K562 (cell line): ENCODE data around the gene PPP1CA. TPM values are rescaled to one million over a fixed set of nuclear protein-coding genes. Genes with fewer than 3 reads are reported as not detected.
A peak's percentile ranks its signal among the peaks of the same experiment; 100 is the strongest.

Source experiments
- ATAC-seq: fragments of 200-7000 bp; cut with Tn5 transposase; 3 replicates; pipeline ENCODE4 v1.9.1; 2020; ENCODE audit warnings: moderate library complexity
- BruUV-seq: library from RNA; stranded (reverse); fragments of 400-500 nt; replicated peaks from 2 replicates; lab custom pipeline; 2021; lab: Mats Ljungman, UMichigan
- CTCF ChIA-PET: fragments of 300-600 bp; formaldehyde crosslinking; extraction: SDS; loops from one replicate; lab custom pipeline; 2021; ENCODE audit warnings: low intra/inter-chr PET ratio; lab: Yijun Ruan, JAX
- POLR2A ChIA-PET: fragments of 300-600, 350-650 bp; sonication (Branson Sonifier 250); formaldehyde crosslinking; extraction: SDS; loops from one replicate; lab custom pipeline; 2021; ENCODE audit warnings: antibody characterized with exemption, inconsistent platforms; lab: Yijun Ruan, JAX
- DNase-seq, 4 experiments: peaks; one replicate each; pipeline versions ENCODE4 v3.0.0 to v3.0.0-alpha.2; 2011 to 2018; ENCODE audit warnings: low spot score in 3 of 4, mixed read lengths in 3 of 4; ENCODE audit errors: extremely low read depth in 1 of 4
- FAIRE-seq: peaks from 2 replicates; lab custom pipeline; 2011; peaks lifted over from hg19 to GRCh38; lab: Jason Lieb, UNC
- H2AFZ ChIP-seq: 2 replicates; pipeline ENCODE4 v1.6.0; 2011; ENCODE audit warnings: low read depth, low read length, control low read depth, inconsistent platforms
- H3K27ac ChIP-seq: fragments of 200-600 bp; 3 replicates; pipeline ENCODE4 v1.8.0; 2011; ENCODE audit warnings: low read depth, mild to moderate bottlenecking, control low read depth, inconsistent platforms, low read length, moderate library complexity, mixed read lengths; ENCODE audit errors: extremely low read depth
- H3K27me3 ChIP-seq, 2 experiments: fragments of 300-600 bp in 1 of 2; 2 replicates in 1 of 2; 3 replicates in 1 of 2; pipeline versions ENCODE4 v1.6.0 to v1.8.0; 2011; ENCODE audit warnings: inconsistent platforms in 2 of 2, low read length in 2 of 2, mild to moderate bottlenecking in 1 of 2, mixed read lengths in 1 of 2, moderate library complexity in 1 of 2; ENCODE audit not compliant: control insufficient read depth in 2 of 2, insufficient read depth in 2 of 2
- H3K36me3 ChIP-seq: fragments of 300-600 bp; 3 replicates; pipeline ENCODE4 v1.8.0; 2011; ENCODE audit warnings: mild to moderate bottlenecking, low read length, inconsistent platforms; ENCODE audit not compliant: control insufficient read depth, insufficient read depth
- H3K4me1 ChIP-seq, 2 experiments: fragments of 200-600 bp in 1 of 2; replicated peaks in 1 of 2; 2 replicates in 1 of 2; 3 replicates in 1 of 2; pipeline versions ENCODE4 v1.5.1 to v1.8.0; 2011; ENCODE audit warnings: inconsistent platforms in 2 of 2, low read length in 2 of 2, mild to moderate bottlenecking in 1 of 2, mixed read lengths in 1 of 2, moderate library complexity in 1 of 2; ENCODE audit not compliant: control insufficient read depth in 2 of 2, insufficient read depth in 2 of 2
- H3K4me2 ChIP-seq: 2 replicates; pipeline ENCODE4 v1.6.1; 2011; ENCODE audit warnings: low read length, control low read depth, inconsistent platforms, mixed read lengths; ENCODE audit not compliant: insufficient read depth
- H3K4me3 ChIP-seq: fragments of 200-600 bp; sonication (generic), shearing (Covaris generic); 2 replicates; pipeline ENCODE4 v1.5.1; 2016; ENCODE audit warnings: control low read depth, inconsistent platforms
- H3K79me2 ChIP-seq: fragments of 200-600 bp; 3 replicates; pipeline ENCODE4 v1.8.0; 2011; ENCODE audit warnings: low read length, inconsistent platforms; ENCODE audit not compliant: control insufficient read depth, insufficient read depth
- H3K9ac ChIP-seq, 2 experiments: 2 replicates each; pipeline versions ENCODE4 v1.6.0 to v1.6.1; 2011; ENCODE audit warnings: low read depth in 2 of 2, low read length in 2 of 2, control low read depth in 1 of 2, inconsistent platforms in 1 of 2, mild to moderate bottlenecking in 1 of 2, mixed read lengths in 1 of 2; ENCODE audit not compliant: insufficient read depth in 1 of 2
- H3K9me1 ChIP-seq: one replicate; pipeline ENCODE4 v1.6.0; 2011; ENCODE audit warnings: inconsistent platforms, mild to moderate bottlenecking, low read length, moderate library complexity; ENCODE audit not compliant: control insufficient read depth, insufficient read depth
- H3K9me3 ChIP-seq: replicated peaks from 2 replicates; pipeline ENCODE4 v1.5.1; 2011; ENCODE audit warnings: low read depth, low read length, inconsistent platforms; ENCODE audit not compliant: control insufficient read depth, insufficient read depth
- H4K20me1 ChIP-seq: replicated peaks from 2 replicates; pipeline ENCODE4 v1.6.1; 2011; ENCODE audit warnings: low read length, inconsistent platforms, mixed read lengths; ENCODE audit not compliant: control insufficient read depth, insufficient read depth
- BMI1 ChIP-seq: fragments of 150-350 bp; IDR thresholded peaks from 2 replicates; pipeline ENCODE4 v1.6.1; 2014; ENCODE audit warnings: low read length
- CHD1 ChIP-seq: fragments of 200-600 bp; sonication (generic); IDR thresholded peaks from one replicate; pipeline ENCODE4 v1.6.1; 2012; ENCODE audit warnings: mild to moderate bottlenecking, moderate library complexity, low read length, inconsistent platforms
- EP300 ChIP-seq: IDR thresholded peaks from 2 replicates; pipeline ENCODE4 v1.6.1; 2012; ENCODE audit warnings: low read length, improper control_type of control experiment
- FOXA3 ChIP-seq, 2 experiments: fragments of 450-650 bp in 1 of 2; sonication (generic) in 1 of 2; formaldehyde crosslinking; IDR thresholded peaks in 1 of 2; conservative IDR thresholded peaks in 1 of 2; 2 replicates each; pipeline versions ENCODE4 v1.4.0 to v1.8.0; 2020 to 2022; ENCODE audit warnings: mild to moderate bottlenecking in 2 of 2, missing genetic modification reagents in 1 of 2
- HLTF ChIP-seq: fragments of 450-650 bp; IDR thresholded peaks from 2 replicates; pipeline ENCODE4 v1.6.1; 2016
- PHTF2 ChIP-seq: fragments of 250-450 bp; sonication (Bioruptor Pico); IDR thresholded peaks from 2 replicates; pipeline ENCODE4 v1.5.0; 2021; ENCODE audit warnings: mild to moderate bottlenecking
- SNRNP70 ChIP-seq: fragments of 200-400 bp; formaldehyde crosslinking; optimal IDR thresholded peaks from 2 replicates; pipeline ENCODE3; 2017; ENCODE audit warnings: low read depth, low read length
- ZBTB17 ChIP-seq: fragments of 450-650 bp; formaldehyde crosslinking; IDR thresholded peaks from 2 replicates; pipeline ENCODE4 v1.4.0; 2020; ENCODE audit warnings: mild to moderate bottlenecking
- WGBS: fragments of 100-300 bp; shearing (Covaris generic); methylation state at CpG from one replicate; pipeline ENCODE4 v1.1.6; 2016; ENCODE audit warnings: low coverage, mixed read lengths; ENCODE audit not compliant: insufficient coverage; ENCODE audit errors: missing lambda C conversion rate; 5-methylcytosine and 5-hydroxymethylcytosine counted together
- in situ Hi-C: fragments of 300-500 bp; cut with MboI; formaldehyde crosslinking; loops from 4 replicates; pipeline ENCODE4 v1.15.0; 2018; ENCODE audit warnings: inconsistent platforms, mixed read lengths
- intact Hi-C: fragments of 100-400 bp; cut with micrococcal nuclease; formaldehyde crosslinking; loops from 2 replicates; pipeline ENCODE4 v1.14.2; 2022
- polyA plus RNA-seq, 8 experiments: library from polyadenylated mRNA; depleted of rRNA in 4 of 8; stranded (reverse) in 5 of 8; unstranded in 3 of 8; fragments of >200 nt; fragmentation: Nextera tagmentation in 2 of 8; fragmentation: Illumina TruSeq in 1 of 8; extraction: Ambion mirVana in 2 of 8; extraction: Trizol in 1 of 8; gene quantifications; 2 replicates each; pipeline versions ENCODE4 v1.2.1 to v1.2.3, GENCODE V29; 2011 to 2014; ENCODE audit warnings: inconsistent platforms in 1 of 8, missing spikeins in 1 of 8
- total RNA-seq, 7 experiments: library from RNA; depleted of rRNA in 6 of 7; stranded (reverse); fragments of >200 nt in 6 of 7; fragmentation: Illumina TruSeq in 2 of 7; extraction: Trizol in 2 of 7; gene quantifications; 2 replicates each; pipeline versions ENCODE4 v1.2.1 to v1.2.3, GENCODE V29; 2011 to 2021; ENCODE audit warnings: low replicate concordance in 1 of 7
- TF ChIP-seq, protein P1 (sequence below): IDR thresholded peaks from 2 replicates; pipeline ENCODE4 v1.6.1; 2011; ENCODE audit warnings: borderline replicate concordance, low read depth, mild to moderate bottlenecking, moderate library complexity, low read length; ENCODE audit not compliant: insufficient read depth, poor library complexity, severe bottlenecking
- TF ChIP-seq, protein P2 (sequence below), 2 experiments: IDR thresholded peaks in 1 of 2; conservative IDR thresholded peaks in 1 of 2; 2 replicates each; pipeline ENCODE4 v1.6.1; 2016; ENCODE audit warnings: low read depth in 2 of 2, mild to moderate bottlenecking in 1 of 2, missing compliant biosample characterization in 1 of 2, missing genetic modification characterization in 1 of 2, moderate library complexity in 1 of 2
- TF ChIP-seq, protein P3 (sequence below): sonication (generic); formaldehyde crosslinking; IDR thresholded peaks from 2 replicates; pipeline ENCODE4 v1.8.0; 2022; ENCODE audit warnings: missing genetic modification reagents, mild to moderate bottlenecking, borderline replicate concordance
- TF ChIP-seq, protein P4 (sequence below), 3 experiments: fragments of 200-800 bp in 1 of 3; sonication (Bioruptor generic) in 1 of 3; sonication (generic) in 1 of 3; formaldehyde crosslinking in 1 of 3; IDR thresholded peaks; 2 replicates each; pipeline versions ENCODE4 v1.6.1 to v1.8.0; 2016 to 2022; ENCODE audit warnings: mild to moderate bottlenecking in 2 of 3, missing compliant biosample characterization in 2 of 3, missing genetic modification characterization in 2 of 3, missing genetic modification reagents in 1 of 3

PPP1CA gene
- total and polyA plus RNA-seq, 9 of the 15 experiments (the other 6 are each of a cell fraction or from before 2014, with no cell fraction given): 18.2 to 242 (median 188) TPM

DNA sequence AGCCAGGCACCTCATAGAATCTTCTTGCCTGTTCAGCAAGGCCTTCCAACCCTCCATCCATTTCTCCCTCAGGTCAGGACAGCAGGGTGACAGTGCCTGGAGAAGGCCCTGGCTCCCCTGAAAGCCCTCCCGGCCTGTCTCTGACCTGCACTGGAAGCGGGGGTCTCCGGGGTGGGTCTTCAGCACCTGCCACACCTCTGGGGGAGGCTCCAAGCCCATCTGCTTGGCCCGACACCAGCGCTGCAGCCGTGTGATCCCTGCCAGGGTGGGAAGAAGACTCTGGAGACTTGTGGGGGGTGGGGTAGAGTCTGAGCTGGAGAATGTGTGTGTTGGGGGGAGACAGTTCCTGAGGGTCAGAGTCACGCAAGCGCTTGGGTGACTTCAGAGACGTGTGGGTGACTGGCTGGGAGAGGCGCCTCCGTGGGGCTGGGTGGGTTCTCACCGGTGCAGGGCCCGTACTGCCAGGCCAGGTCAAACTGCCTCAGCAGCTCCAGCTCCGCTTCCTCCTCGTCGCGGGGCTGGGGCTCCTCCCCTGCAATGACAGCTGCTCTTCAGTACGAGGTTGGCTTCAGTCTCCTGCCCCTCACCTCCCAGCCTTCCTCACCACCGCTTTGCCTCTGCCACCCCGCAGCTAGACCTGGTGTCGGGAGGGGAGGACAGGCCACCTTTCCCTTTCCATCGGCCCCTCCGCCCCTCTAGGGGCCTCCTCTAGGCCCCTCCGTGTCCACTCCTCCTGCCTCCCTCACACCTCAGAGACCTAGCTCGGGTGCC lies 48.9 kb downstream of the PPP1CA start:
- in situ Hi-C loops: no loop called here
- peak overlapping the region; percentile 94 for H3K4me2 ChIP-seq
- no peaks in the 10 kb centered on the region for H3K9me3 ChIP-seq
- CTCF ChIA-PET: interaction anchor here (4.5 kb wide), 1 partner anchor 29 kb away, joined by 25 read pairs; no protein-coding TSS in a partner anchor
- ATAC-seq (peak; percentile 2), FAIRE-seq (no peak), DNase-seq (peak in 3 of 4 experiments; percentile 28 to 47 (median 35))
- H3K79me2 ChIP-seq: peaks cover 8% of the 10 kb centered on the region
- no peaks in the 10 kb centered on the region; the same call in 1 of the 2 replicates for H4K20me1 ChIP-seq
- peaks cover 70 to 72% of the 10 kb centered on the region in 2 experiments for H3K4me1 ChIP-seq
- peak overlapping the region; percentile 76 for H3K4me3 ChIP-seq
- H3K36me3 ChIP-seq: peaks cover 4% of the 10 kb centered on the region; the same call in 1 of the 3 replicates
- 18% methylated on average over 14 of the region's 25 CpGs for WGBS
- TSS peak; percentile 91 for BruUV-seq
- no peaks in the 10 kb centered on the region for H3K27me3 ChIP-seq
- POLR2A ChIA-PET: interaction anchor here (0.9 to 2.3 kb wide), 12 partner anchors 10 to 297 kb away, joined by 3 to 15 read pairs (median 4); partner anchors contain the start of gene RAD9A
- H2AFZ ChIP-seq: peak overlapping the region; percentile 73
- H3K27ac ChIP-seq: peak overlapping the region; percentile 92
- no peaks in the 10 kb centered on the region for H3K9me1 ChIP-seq
- H3K9ac ChIP-seq: peak overlapping the region; percentile 80 to 92
- intact Hi-C loops: loop anchor here (1.0 to 5.0 kb wide), 2 partner anchors 30 to 230 kb away; partner anchors contain the start of gene GSTP1
- TF ChIP-seq SNRNP70 (no peak), FOXA3 (CRISPR knock-in tag; conservative IDR thresholded peaks at IDR 0.05 in 1 of 2, IDR thresholded peaks at IDR 0.05 in 1 of 2) (0 out of 4 replicates have a peak, but pooled peaks of 1 of the 2 experiments have one; percentile 27), EP300 (no peak), HLTF (0 out of 2 replicates have a peak, but pooled peaks have one; percentile 46), ZBTB17 (CRISPR knock-in tag) (0 out of 2 replicates have a peak, but pooled peaks have one; percentile 59), BMI1 (no peak), PHTF2 (CRISPR knock-in tag) (no peak), CHD1 (peak; percentile 93)
- TF ChIP-seq, protein P1, sequence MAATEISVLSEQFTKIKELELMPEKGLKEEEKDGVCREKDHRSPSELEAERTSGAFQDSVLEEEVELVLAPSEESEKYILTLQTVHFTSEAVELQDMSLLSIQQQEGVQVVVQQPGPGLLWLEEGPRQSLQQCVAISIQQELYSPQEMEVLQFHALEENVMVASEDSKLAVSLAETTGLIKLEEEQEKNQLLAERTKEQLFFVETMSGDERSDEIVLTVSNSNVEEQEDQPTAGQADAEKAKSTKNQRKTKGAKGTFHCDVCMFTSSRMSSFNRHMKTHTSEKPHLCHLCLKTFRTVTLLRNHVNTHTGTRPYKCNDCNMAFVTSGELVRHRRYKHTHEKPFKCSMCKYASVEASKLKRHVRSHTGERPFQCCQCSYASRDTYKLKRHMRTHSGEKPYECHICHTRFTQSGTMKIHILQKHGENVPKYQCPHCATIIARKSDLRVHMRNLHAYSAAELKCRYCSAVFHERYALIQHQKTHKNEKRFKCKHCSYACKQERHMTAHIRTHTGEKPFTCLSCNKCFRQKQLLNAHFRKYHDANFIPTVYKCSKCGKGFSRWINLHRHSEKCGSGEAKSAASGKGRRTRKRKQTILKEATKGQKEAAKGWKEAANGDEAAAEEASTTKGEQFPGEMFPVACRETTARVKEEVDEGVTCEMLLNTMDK: no peak
- TF ChIP-seq, protein P2, sequence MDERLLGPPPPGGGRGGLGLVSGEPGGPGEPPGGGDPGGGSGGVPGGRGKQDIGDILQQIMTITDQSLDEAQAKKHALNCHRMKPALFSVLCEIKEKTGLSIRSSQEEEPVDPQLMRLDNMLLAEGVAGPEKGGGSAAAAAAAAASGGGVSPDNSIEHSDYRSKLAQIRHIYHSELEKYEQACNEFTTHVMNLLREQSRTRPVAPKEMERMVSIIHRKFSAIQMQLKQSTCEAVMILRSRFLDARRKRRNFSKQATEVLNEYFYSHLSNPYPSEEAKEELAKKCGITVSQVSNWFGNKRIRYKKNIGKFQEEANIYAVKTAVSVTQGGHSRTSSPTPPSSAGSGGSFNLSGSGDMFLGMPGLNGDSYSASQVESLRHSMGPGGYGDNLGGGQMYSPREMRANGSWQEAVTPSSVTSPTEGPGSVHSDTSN (CRISPR knock-in tag; IDR thresholded peaks at IDR 0.05; ENCODE audit: low read depth): no peak
- TF ChIP-seq, protein P2 (tag; conservative IDR thresholded peaks at IDR 0.05; ENCODE audit: low read depth): no peak
- TF ChIP-seq, protein P3, sequence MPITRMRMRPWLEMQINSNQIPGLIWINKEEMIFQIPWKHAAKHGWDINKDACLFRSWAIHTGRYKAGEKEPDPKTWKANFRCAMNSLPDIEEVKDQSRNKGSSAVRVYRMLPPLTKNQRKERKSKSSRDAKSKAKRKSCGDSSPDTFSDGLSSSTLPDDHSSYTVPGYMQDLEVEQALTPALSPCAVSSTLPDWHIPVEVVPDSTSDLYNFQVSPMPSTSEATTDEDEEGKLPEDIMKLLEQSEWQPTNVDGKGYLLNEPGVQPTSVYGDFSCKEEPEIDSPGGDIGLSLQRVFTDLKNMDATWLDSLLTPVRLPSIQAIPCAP: no peak
- TF ChIP-seq, protein P4, sequence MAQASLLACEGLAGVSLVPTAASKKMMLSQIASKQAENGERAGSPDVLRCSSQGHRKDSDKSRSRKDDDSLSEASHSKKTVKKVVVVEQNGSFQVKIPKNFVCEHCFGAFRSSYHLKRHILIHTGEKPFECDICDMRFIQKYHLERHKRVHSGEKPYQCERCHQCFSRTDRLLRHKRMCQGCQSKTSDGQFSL (CRISPR knock-in tag; IDR thresholded peaks at IDR 0.05): peak; percentile 3; the same call in 1 of the 2 replicates
- TF ChIP-seq, protein P4 (tag; IDR thresholded peaks at IDR 0.05): no peak
